OCI-M2 (cell line): ENCODE results near the gene ATP11A.

Source experiments
- DNase-seq: peaks from one replicate; lab custom pipeline; 2025; ENCODE audit not compliant: unreplicated experiment; lab: John Stamatoyannopoulos, UW

ATP11A gene

GRCh38 chr13:112689303-112690245 is at the start of gene ATP11A:
Gene ATP11A, plus strand, starts transcription at chr13:112690038. Its CDS starts 379 bp downstream, at chr13:112690417.
- DNase-seq, result no peak

DNA sequence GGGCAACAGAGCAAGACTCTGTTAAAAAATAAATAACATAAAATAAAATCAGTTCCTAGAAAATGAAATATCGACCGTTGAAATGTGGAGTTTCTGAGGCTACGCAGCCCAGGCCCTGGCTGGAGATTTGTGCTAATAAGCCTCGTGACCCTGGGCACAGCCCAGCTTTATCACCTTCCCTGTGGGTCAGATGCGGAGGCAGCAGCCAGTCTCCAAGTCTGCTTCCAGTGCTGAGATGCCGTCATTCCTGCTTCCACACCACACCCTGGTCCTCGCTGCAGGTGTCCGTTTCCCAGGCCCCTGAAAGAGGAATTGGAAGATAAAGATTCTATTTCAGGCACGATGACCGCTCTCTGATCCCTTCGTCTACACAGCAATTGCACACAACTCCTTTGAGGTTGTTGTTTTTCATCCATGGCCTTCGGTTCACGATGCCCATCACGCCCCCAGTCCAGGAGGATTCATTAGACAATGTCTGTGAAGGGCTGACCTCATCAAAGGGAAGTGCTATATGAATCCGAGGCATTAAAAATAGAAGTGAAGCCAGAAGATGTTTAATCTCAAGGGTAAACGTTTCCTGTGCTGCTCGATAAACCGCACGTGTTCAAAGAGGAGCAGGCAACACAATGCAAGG is 48.3 kb upstream of the ATP11A start:
- no peak for DNase-seq

DNA sequence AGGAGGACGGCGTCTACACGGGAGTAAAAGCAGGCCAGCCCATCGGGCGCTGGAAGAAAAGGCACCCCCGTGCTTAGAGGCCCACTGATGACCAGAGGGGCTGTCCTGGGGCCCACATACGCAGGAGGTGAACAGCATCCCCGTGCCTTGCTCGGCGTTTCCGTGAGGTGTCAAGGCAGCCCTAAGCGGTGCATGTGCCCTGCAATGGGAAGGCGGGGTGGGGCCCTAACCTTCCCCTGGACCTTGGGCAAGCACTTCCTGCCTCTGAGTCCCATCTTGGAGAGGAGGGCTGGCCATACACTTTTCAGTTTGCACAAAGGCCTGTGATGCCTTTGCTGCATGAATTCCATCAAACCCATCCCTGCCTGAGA is 47.8 kb upstream of the ATP11A start:
- DNase-seq, result no peak

DNA sequence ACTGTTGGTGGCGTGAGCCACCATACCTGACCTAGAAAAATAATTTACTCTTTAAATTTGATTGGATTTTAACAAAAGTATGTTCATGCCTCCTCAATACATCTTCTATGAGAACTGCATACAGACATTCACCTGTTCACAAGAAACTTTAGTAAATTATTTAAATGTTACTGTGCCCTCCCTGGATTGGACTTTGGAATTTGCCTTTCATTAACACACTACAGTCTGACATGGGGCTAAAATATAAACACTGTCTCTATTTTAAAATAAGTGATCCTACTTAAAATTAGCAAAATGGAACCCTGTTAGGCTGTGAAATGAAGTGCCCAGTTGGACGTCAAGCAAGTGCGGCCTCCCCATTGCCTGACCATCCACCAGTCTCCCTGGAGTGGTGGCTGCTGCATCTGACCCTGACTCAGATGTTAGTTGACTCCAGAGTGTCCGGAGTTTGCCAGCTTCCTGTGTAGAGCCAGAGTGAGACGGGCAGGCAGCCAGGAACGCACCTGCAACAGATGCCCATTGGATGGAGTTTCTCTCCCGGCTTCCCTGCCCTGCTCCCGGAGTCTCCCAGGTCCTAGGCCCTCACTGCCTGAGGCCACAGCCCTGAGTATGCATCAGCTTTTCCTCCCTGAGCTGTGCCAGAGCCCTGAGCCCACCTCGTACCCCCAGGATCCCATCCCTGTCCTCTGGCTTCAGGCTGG is 45.9 kb upstream of the ATP11A start:
- no peak for DNase-seq

- DNase-seq, result no peak
These were observed 44.4 kb upstream of the ATP11A start for GRCh38 chr13:112645327-112645914.

- DNase-seq, result no peak
These were observed 42.6 kb upstream of the ATP11A start for GRCh38 chr13:112647256-112647655.

- no peak for DNase-seq
These were observed 41.7 kb upstream of the ATP11A start for GRCh38 chr13:112648101-112648500.

DNA sequence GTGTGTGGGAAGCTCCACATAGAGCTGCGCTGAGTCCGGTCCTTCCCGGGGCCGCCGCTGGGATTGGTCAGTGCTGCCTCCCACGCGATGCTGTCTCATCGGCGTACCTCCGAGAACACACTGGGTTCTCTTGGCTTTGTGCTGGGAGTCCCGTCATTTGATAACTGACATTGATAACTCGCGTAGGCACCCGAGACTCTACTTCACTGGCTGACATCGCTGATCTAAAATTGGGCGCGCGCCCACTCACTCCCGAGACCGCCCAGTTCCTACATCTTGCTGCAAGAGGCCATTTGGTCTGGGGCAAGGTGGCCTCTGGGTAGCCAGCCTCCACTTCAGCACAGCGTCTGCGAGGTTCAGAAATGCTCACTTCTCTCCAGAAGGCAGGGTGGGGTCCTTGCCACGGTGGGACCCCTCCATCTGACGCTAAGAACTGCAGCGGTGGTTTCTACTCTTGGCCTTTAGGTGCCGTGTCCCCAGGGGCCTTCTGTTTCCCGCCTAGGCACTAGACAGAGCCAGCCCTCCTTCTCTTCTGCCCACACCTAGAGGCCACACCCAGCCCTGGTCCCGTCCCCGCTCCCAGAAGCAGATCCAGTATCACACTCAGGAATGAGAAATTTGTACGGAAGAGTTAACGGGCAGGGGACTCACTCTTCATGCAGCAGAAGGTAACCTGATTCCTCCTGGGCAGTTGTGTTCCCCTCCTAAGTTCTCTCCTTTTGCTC is 40.7 kb upstream of the ATP11A start:
- DNase-seq, result no peak

DNA sequence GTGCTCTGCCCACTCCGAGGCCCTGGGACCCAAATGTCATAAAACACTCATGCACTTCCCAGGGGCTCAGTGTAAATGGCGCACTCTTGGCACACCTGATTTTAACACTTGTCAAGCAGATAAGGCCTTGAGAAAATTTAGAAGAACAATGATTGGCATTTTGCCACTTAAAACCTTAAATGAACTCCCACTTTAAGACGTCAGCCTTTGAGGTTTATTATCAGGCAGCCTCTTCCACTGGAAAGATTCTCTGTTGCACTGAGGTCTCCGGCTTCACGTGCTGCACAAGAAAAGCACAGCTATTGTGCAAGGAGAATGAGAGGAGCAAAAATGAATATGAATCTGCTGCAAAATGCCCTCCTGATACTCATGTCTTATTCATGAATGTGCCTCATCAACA is 38.5 kb upstream of the ATP11A start:
- no peak for DNase-seq

DNA sequence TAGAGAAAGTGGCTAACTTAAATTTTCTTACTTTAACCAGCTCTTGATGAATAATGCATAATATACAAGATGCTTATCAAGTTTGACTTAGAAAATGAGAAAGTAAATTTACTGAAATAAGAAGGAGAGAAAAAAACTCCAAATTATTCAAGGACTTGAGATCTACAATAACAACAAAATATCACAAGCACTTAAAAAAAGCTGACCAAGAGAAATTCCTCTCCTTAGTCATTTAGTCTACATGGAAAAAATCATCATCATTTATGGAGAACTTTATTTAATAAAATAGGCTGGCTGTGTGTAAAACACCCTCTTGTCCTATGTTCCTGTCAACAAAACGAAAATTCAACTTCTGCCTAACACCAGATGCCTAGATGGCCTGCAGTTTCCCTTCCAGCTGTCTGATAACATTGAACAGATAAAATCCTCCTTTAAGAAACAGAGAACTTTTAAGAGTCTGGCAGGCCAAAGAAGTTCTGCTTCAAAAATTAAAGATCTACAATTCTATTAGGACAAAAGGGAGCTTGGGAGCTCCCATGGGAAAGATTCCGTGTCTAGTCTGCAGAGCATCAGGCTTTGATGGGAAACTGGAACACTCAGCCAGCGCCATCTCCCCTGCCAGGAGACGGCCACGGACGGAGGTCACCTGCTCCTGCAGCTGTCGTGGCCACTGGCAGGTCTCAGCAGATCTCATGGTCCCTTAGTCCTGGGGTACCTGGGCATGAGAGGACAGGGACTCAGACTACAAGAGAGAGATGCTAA is 37.9 kb upstream of the ATP11A start:
- no peak for DNase-seq

- DNase-seq, result no peak
These were observed 37.2 kb upstream of the ATP11A start for GRCh38 chr13:112652512-112653070.

DNA sequence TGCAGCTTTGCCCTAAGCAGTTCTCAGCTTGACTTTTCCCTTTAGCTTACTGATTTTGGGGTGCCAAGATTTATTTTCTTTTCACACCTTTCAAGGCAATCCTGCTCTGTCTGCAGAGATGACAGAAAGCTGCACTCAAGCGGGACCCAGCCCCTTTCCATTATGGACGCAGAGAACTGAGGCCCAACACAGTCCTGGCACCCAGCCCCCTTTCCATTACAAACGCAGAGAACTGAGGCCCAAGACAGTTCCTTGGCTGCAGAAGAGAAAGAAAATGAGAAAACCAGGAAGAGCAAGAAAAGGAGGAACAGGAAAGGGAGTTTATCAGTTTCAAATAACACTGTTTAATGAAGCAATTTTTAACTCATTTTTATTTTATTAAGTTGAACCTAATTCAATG is 36.8 kb upstream of the ATP11A start:
- DNase-seq, result no peak

GRCh38 chr13:112655913-112656312 is 33.9 kb upstream of the ATP11A start:
- DNase-seq, result no peak

GRCh38 chr13:112657850-112658445 is 31.9 kb upstream of the ATP11A start:
- DNase-seq, result no peak

GRCh38 chr13:112658808-112659207 is 31.0 kb upstream of the ATP11A start:
- DNase-seq, result no peak

GRCh38 chr13:112661291-112661690 is 28.5 kb upstream of the ATP11A start:
- no peak for DNase-seq

- DNase-seq, result no peak
These were observed 25.2 kb upstream of the ATP11A start for GRCh38 chr13:112664501-112665203.

GRCh38 chr13:112668924-112669323 is 20.9 kb upstream of the ATP11A start:
- no peak for DNase-seq
